Activated B cell treated with CpG ODN at 0.5 μM for 24 hours (primary cell): ENCODE results near the gene ANKS1B. TPM values are rescaled to one million over a fixed set of nuclear protein-coding genes. Genes with fewer than 3 reads are reported as not detected.
"Not testable (repeated sequence)": the region's sequence is repeated elsewhere in the genome, so short reads cannot be mapped to it uniquely, and the experiment has no call there.

Source experiments
- ATAC-seq: fragments of 200-7000 bp; cut with Tn5 transposase; one replicate; pipeline ENCODE4 v1.10.0; 2021; ENCODE audit warnings: low read depth, mild to moderate bottlenecking, moderate library complexity
- CTCF ChIA-PET: fragments of 350-600 bp; sonication (Branson Sonifier 250); formaldehyde crosslinking; loops from one replicate; lab custom pipeline; 2021; ENCODE audit warnings: antibody characterized with exemption; lab: Charles Lee
- POLR2A ChIA-PET: fragments of 350-600 bp; sonication (Branson Sonifier 250); formaldehyde crosslinking; loops from one replicate; lab custom pipeline; 2021; ENCODE audit warnings: antibody characterized with exemption; lab: Charles Lee
- DNase-seq: peaks from one replicate; pipeline ENCODE4 v3.0.0; 2022
- H3K27ac Mint-ChIP-seq: one replicate; pipeline ENCODE4 v1.8.0; 2020; ENCODE audit warnings: mixed read lengths
- H3K27me3 Mint-ChIP-seq: one replicate; pipeline ENCODE4 v1.8.0; 2021; ENCODE audit warnings: mixed read lengths
- H3K36me3 Mint-ChIP-seq: one replicate; pipeline ENCODE4 v1.8.0; 2021; ENCODE audit warnings: low read depth, mixed read lengths
- H3K4me1 Mint-ChIP-seq: one replicate; pipeline ENCODE4 v1.8.0; 2021; ENCODE audit warnings: mixed read lengths
- H3K4me3 Mint-ChIP-seq: one replicate; pipeline ENCODE4 v1.8.0; 2020; ENCODE audit warnings: mild to moderate bottlenecking, mixed read lengths
- H3K9me3 Mint-ChIP-seq: one replicate; pipeline ENCODE4 v1.8.0; 2020; ENCODE audit warnings: mixed read lengths
- intact Hi-C: fragments of 100-400 bp; cut with micrococcal nuclease; formaldehyde crosslinking; loops from one replicate; pipeline ENCODE4 v1.15.1; 2024
- total RNA-seq: library from RNA; stranded (reverse); gene quantifications from 2 replicates; pipeline ENCODE4 v1.2.3, GENCODE V29; 2022
- TF ChIP-seq, protein P1 (sequence below): fragments of 200-600 bp; IDR thresholded peaks from one replicate; pipeline ENCODE4 v1.8.0; 2022; ENCODE audit warnings: antibody characterized with exemption, mild to moderate bottlenecking

The ANKS1B gene
- total RNA-seq, 1 donor from 2014 or later: not detected

DNA sequence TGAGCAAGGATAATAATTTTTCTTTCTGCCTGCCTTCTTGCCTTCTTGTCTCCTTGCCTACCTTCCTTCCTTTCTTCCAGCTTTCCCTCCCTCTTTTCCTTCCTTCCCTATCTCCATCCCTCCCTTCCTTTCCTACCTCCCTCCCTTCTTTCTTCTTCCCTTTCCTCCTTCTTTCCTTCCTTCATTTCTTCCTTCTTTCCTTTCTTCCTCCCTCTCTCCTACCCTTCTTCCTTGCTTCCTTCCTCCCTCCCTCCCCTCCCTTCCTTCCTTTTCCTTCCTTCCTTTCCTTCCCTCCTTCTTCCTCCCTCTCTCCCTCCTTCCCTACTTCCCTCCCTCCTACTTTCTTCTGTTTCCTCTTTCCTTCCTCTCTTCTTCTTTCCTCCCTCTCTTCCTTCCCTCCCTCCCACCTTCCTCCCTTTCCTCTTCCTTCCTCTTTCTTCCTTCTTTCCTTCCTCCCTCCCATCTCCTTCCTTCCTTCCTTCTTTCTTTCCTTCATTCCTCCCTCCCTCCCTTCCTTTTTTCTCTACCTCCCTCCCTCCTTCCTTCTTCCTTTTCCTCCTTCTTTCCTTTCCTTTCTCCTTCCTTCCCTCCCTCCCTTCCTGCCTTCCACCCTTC lies 1009.9 kb downstream of the ANKS1B start:
- Mint-ChIP-seq H3K27me3 (no peaks in the 10 kb centered on the region), H3K27ac (no peak overlapping the region), H3K36me3 (no peaks in the 10 kb centered on the region), H3K9me3 (no peaks in the 10 kb centered on the region), H3K4me1 (no peaks in the 10 kb centered on the region), H3K4me3 (no peak overlapping the region)
- DNase-seq (no peak), ATAC-seq (no peak)
- POLR2A ChIA-PET: no interaction called here
- intact Hi-C loops: no loop called here
- CTCF ChIA-PET: no interaction called here
- TF ChIP-seq, protein P1, sequence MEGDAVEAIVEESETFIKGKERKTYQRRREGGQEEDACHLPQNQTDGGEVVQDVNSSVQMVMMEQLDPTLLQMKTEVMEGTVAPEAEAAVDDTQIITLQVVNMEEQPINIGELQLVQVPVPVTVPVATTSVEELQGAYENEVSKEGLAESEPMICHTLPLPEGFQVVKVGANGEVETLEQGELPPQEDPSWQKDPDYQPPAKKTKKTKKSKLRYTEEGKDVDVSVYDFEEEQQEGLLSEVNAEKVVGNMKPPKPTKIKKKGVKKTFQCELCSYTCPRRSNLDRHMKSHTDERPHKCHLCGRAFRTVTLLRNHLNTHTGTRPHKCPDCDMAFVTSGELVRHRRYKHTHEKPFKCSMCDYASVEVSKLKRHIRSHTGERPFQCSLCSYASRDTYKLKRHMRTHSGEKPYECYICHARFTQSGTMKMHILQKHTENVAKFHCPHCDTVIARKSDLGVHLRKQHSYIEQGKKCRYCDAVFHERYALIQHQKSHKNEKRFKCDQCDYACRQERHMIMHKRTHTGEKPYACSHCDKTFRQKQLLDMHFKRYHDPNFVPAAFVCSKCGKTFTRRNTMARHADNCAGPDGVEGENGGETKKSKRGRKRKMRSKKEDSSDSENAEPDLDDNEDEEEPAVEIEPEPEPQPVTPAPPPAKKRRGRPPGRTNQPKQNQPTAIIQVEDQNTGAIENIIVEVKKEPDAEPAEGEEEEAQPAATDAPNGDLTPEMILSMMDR: no peak

DNA sequence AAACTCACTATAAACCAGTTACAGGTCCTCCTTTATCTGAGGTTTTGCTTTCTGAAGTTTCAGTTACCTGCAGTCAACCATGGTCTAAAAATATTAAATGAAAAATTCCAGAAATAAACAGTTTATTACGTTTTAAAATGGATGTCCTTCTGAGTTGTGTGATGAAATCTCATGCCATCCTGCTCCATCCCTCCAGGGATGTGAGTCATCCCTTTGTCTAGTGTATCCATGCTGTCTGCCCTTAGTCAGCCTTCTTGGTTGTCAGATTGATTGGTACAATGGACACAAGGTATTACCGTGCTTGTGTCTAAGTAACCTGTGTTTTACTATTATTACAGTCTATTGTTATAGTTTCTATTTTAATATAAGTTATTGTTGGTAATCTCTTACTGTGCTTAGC lies 1011.3 kb downstream of the ANKS1B start:
- no peaks in the 10 kb centered on the region for H3K9me3 Mint-ChIP-seq
- intact Hi-C loops: no loop called here
- no peaks in the 10 kb centered on the region for H3K27me3 Mint-ChIP-seq
- no peak overlapping the region for H3K27ac Mint-ChIP-seq
- ChIA-PET CTCF (no interaction called here), POLR2A (no interaction called here)
- TF ChIP-seq, protein P1: no peak
- H3K4me3 Mint-ChIP-seq: no peak overlapping the region
- no peak for DNase-seq
- no peaks in the 10 kb centered on the region for H3K36me3 Mint-ChIP-seq
- no peaks in the 10 kb centered on the region for H3K4me1 Mint-ChIP-seq
- ATAC-seq: no peak

DNA sequence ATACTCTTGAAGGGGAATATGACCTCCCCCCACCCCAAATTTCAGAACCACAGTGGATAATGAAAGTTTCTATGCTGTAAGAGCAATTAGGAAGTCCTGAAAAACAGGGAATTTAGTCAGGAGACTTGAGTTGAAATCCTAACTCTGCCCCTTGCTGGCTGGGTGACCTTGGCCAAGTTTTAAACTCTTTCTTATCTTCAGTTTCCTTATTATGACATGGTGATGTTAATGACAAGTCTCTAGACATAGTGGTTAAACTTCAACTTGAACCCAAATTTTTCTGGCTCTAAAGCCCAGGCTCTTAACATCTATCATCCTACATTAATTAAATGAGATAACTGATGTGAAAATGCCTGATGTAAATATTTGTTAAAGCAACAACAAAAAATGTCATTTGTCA lies 1013.8 kb downstream of the ANKS1B start:
- Mint-ChIP-seq H3K9me3 (no peaks in the 10 kb centered on the region), H3K27me3 (no peaks in the 10 kb centered on the region), H3K4me3 (no peak overlapping the region), H3K4me1 (no peaks in the 10 kb centered on the region), H3K27ac (no peak overlapping the region), H3K36me3 (no peaks in the 10 kb centered on the region)
- no peak for ATAC-seq
- TF ChIP-seq, protein P1: no peak
- ChIA-PET CTCF (no interaction called here), POLR2A (no interaction called here)
- intact Hi-C loops: no loop called here
- no peak for DNase-seq

DNA sequence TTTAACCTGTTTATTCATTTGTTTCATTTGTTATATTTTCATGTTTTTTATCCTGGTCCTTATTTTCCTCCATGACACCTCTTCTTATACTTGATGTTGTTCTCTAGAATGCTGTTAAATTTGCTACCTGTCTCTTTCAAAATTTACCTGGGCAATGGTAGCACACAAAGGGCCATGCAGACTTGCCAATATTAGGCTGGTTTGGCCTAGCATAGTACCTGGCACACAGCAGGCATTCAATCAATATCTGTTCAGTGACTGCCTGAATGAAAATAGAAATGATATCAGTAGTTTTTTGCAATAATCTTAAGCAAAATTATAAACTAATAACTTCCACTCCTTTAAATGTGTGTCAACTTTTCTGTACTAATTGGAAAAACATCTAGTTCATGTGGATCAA lies 1014.5 kb downstream of the ANKS1B start:
- ChIA-PET CTCF (no interaction called here), POLR2A (no interaction called here)
- H3K27ac Mint-ChIP-seq: no peak overlapping the region
- ATAC-seq (no peak), DNase-seq (no peak)
- intact Hi-C loops: no loop called here
- no peaks in the 10 kb centered on the region for H3K27me3 Mint-ChIP-seq
- H3K9me3 Mint-ChIP-seq: no peaks in the 10 kb centered on the region
- H3K4me3 Mint-ChIP-seq: no peak overlapping the region
- H3K4me1 Mint-ChIP-seq: no peaks in the 10 kb centered on the region
- H3K36me3 Mint-ChIP-seq: no peaks in the 10 kb centered on the region
- TF ChIP-seq, protein P1: no peak

DNA sequence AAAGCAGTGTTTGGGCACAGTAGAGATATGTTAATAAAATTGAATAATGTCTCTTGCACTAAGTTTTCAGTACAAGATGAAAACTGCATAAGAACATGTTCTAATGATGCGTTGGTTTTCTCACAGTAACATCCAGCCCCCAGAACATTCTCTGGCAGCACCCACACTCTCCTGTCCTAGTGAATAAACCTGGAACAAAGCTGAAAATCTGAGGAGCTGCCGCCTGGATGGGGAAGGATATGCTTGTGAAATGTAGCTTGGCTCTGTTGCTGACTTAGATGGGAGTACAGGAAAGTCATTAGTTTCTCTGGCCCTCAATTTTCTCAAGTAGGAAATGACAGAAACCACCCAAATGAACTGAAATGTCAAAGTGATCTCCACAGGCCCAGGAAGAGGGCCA lies 1015.8 kb downstream of the ANKS1B start:
- H3K36me3 Mint-ChIP-seq: no peaks in the 10 kb centered on the region
- no peaks in the 10 kb centered on the region for H3K27me3 Mint-ChIP-seq
- H3K27ac Mint-ChIP-seq: no peak overlapping the region
- intact Hi-C loops: no loop called here
- POLR2A ChIA-PET: no interaction called here
- no peaks in the 10 kb centered on the region for H3K9me3 Mint-ChIP-seq
- no peak for DNase-seq
- no peaks in the 10 kb centered on the region for H3K4me1 Mint-ChIP-seq
- no peak for ATAC-seq
- CTCF ChIA-PET: no interaction called here
- TF ChIP-seq, protein P1: no peak
- H3K4me3 Mint-ChIP-seq: no peak overlapping the region

DNA sequence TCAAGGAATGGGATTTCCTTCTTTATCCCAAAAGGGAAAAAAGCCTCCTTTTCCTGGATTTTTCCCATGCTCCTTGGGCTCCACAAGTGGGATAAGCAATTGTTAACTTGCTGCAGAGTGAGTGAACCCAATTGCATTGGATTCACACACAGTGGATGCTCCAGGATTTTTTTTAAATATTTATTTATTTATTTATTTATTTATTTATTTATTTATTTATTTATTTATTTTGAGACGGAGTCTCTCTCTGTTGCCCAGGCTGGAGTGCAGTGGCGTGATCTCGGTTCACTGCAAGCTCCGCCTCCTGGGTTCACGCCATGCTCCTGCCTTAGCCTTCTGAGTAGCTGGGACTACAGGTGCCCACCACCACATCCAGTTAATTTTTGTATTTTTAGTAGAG lies 1027.6 kb downstream of the ANKS1B start:
- POLR2A ChIA-PET, ATAC-seq, H3K27ac Mint-ChIP-seq, H3K4me3 Mint-ChIP-seq, intact Hi-C loops, H3K27me3 Mint-ChIP-seq, H3K4me1 Mint-ChIP-seq, H3K36me3 Mint-ChIP-seq, CTCF ChIA-PET, DNase-seq: not testable (repeated sequence)
- H3K9me3 Mint-ChIP-seq: peaks cover 14% of the 10 kb centered on the region
